Measurements from ENCODE around the gene SYT2.
"Not testable (repeated sequence)": the region's sequence is repeated elsewhere in the genome, so short reads cannot be mapped to it uniquely, and the experiment has no call there.

SYT2 gene

GRCh38 chr1:202725526-202725925 lies 15.3 kb upstream of the SYT2 start:
- Histone ChIP-seq H3K27me3 (ENCODE audit: control insufficient read depth, insufficient read depth, low read length) (no peaks in the 10 kb centered on the region), H3K36me3 (ENCODE audit: control insufficient read depth, insufficient read depth, low read length) (peaks cover 62% of the 10 kb centered on the region), H3K27ac (ENCODE audit: low read depth, low read length) (no peak overlapping the region), H3K9ac (ENCODE audit: low read length) (no peak overlapping the region), H3K9me3 (ENCODE audit: control insufficient read depth, insufficient read depth, low read depth, low read length) (no peaks in the 10 kb centered on the region), H3K4me3 (ENCODE audit: low read depth, low read length) (no peak overlapping the region), H3K4me1 (ENCODE audit: control insufficient read depth, insufficient read depth, low read length) (no peaks in the 10 kb centered on the region)

- peaks cover 44% of the 10 kb centered on the region for H3K36me3 ChIP-seq (ENCODE audit: control insufficient read depth, insufficient read depth, low read length)
- H3K27ac ChIP-seq (ENCODE audit: low read depth, low read length): no peak overlapping the region
- no peaks in the 10 kb centered on the region for H3K4me1 ChIP-seq (ENCODE audit: control insufficient read depth, insufficient read depth, low read length)
- H3K9ac ChIP-seq (ENCODE audit: low read length): no peak overlapping the region
- H3K4me3 ChIP-seq (ENCODE audit: low read depth, low read length): no peak overlapping the region
- H3K9me3 ChIP-seq (ENCODE audit: control insufficient read depth, insufficient read depth, low read depth, low read length): no peaks in the 10 kb centered on the region
- no peaks in the 10 kb centered on the region for H3K27me3 ChIP-seq (ENCODE audit: control insufficient read depth, insufficient read depth, low read length)
Observed at GRCh38 chr1:202723708-202724107, 13.5 kb upstream of the SYT2 start.

GRCh38 chr1:202723046-202723445 lies 12.8 kb upstream of the SYT2 start:
- H3K4me1 ChIP-seq (ENCODE audit: control insufficient read depth, insufficient read depth, low read length); H3K9ac ChIP-seq (ENCODE audit: low read length); H3K27me3 ChIP-seq (ENCODE audit: control insufficient read depth, insufficient read depth, low read length); H3K4me3 ChIP-seq (ENCODE audit: low read depth, low read length); H3K27ac ChIP-seq (ENCODE audit: low read depth, low read length); H3K9me3 ChIP-seq (ENCODE audit: control insufficient read depth, insufficient read depth, low read depth, low read length): not testable (repeated sequence)
- H3K36me3 ChIP-seq (ENCODE audit: control insufficient read depth, insufficient read depth, low read length): peaks cover 38% of the 10 kb centered on the region

- peaks cover 18% of the 10 kb centered on the region for H3K27me3 ChIP-seq (ENCODE audit: control insufficient read depth, insufficient read depth, low read length)
- no peak overlapping the region for H3K27ac ChIP-seq (ENCODE audit: low read depth, low read length)
- H3K9ac ChIP-seq (ENCODE audit: low read length): no peak overlapping the region
Observed at GRCh38 chr1:202716654-202717053, 6.4 kb upstream of the SYT2 start.

GRCh38 chr1:202714202-202714601 lies 3.9 kb upstream of the SYT2 start:
- not testable (repeated sequence) for H3K36me3 ChIP-seq (ENCODE audit: control insufficient read depth, insufficient read depth, low read length); H3K27ac ChIP-seq (ENCODE audit: low read depth, low read length); H3K4me3 ChIP-seq (ENCODE audit: low read depth, low read length); H3K9me3 ChIP-seq (ENCODE audit: control insufficient read depth, insufficient read depth, low read depth, low read length); H3K9ac ChIP-seq (ENCODE audit: low read length)
- Histone ChIP-seq H3K27me3 (ENCODE audit: control insufficient read depth, insufficient read depth, low read length) (peaks cover 43% of the 10 kb centered on the region), H3K4me1 (ENCODE audit: control insufficient read depth, insufficient read depth, low read length) (peaks cover 30% of the 10 kb centered on the region)

More at GRCh38 chr1:202716654-202717053, 6.4 kb upstream of the SYT2 start:
- peaks cover 19% of the 10 kb centered on the region for H3K4me1 ChIP-seq (ENCODE audit: control insufficient read depth, insufficient read depth, low read length)
- H3K4me3 ChIP-seq (ENCODE audit: low read depth, low read length): no peak overlapping the region
- H3K9me3 ChIP-seq (ENCODE audit: control insufficient read depth, insufficient read depth, low read depth, low read length): no peaks in the 10 kb centered on the region
- H3K36me3 ChIP-seq (ENCODE audit: control insufficient read depth, insufficient read depth, low read length): no peaks in the 10 kb centered on the region

GRCh38 chr1:202713110-202713509 lies 2.9 kb upstream of the SYT2 start:
- H3K27ac ChIP-seq (ENCODE audit: low read depth, low read length): no peak overlapping the region
- H3K9ac ChIP-seq (ENCODE audit: low read length): no peak overlapping the region
- H3K27me3 ChIP-seq (ENCODE audit: control insufficient read depth, insufficient read depth, low read length): peaks cover 54% of the 10 kb centered on the region
- no peak overlapping the region for H3K4me3 ChIP-seq (ENCODE audit: low read depth, low read length)
- H3K36me3 ChIP-seq (ENCODE audit: control insufficient read depth, insufficient read depth, low read length): no peaks in the 10 kb centered on the region
- peaks cover 32% of the 10 kb centered on the region for H3K4me1 ChIP-seq (ENCODE audit: control insufficient read depth, insufficient read depth, low read length)
- H3K9me3 ChIP-seq (ENCODE audit: control insufficient read depth, insufficient read depth, low read depth, low read length): no peaks in the 10 kb centered on the region

GRCh38 chr1:202711949-202712635 lies 1.8 kb upstream of the SYT2 start:
- H3K9ac ChIP-seq (ENCODE audit: low read length): no peak overlapping the region
- H3K9me3 ChIP-seq (ENCODE audit: control insufficient read depth, insufficient read depth, low read depth, low read length): no peaks in the 10 kb centered on the region
- no peak overlapping the region for H3K27ac ChIP-seq (ENCODE audit: low read depth, low read length)
- peaks cover 32% of the 10 kb centered on the region for H3K4me1 ChIP-seq (ENCODE audit: control insufficient read depth, insufficient read depth, low read length)
- peaks cover 64% of the 10 kb centered on the region for H3K27me3 ChIP-seq (ENCODE audit: control insufficient read depth, insufficient read depth, low read length)
- no peaks in the 10 kb centered on the region for H3K36me3 ChIP-seq (ENCODE audit: control insufficient read depth, insufficient read depth, low read length)
- H3K4me3 ChIP-seq (ENCODE audit: low read depth, low read length): no peak overlapping the region

- no peak overlapping the region for H3K27ac ChIP-seq (ENCODE audit: low read depth, low read length)
- no peaks in the 10 kb centered on the region for H3K36me3 ChIP-seq (ENCODE audit: control insufficient read depth, insufficient read depth, low read length)
- H3K9me3 ChIP-seq (ENCODE audit: control insufficient read depth, insufficient read depth, low read depth, low read length): no peaks in the 10 kb centered on the region
- peak overlapping the region; percentile 66 for H3K9ac ChIP-seq (ENCODE audit: low read length)
- H3K27me3 ChIP-seq (ENCODE audit: control insufficient read depth, insufficient read depth, low read length): peaks cover 87% of the 10 kb centered on the region
- peak overlapping the region; percentile 84 for H3K4me3 ChIP-seq (ENCODE audit: low read depth, low read length)
- peaks cover 29% of the 10 kb centered on the region for H3K4me1 ChIP-seq (ENCODE audit: control insufficient read depth, insufficient read depth, low read length)
Observed at GRCh38 chr1:202709276-202710041, 795 bp downstream of the SYT2 start.

GRCh38 chr1:202708456-202709275 lies 1.6 kb downstream of the SYT2 start:
- Histone ChIP-seq H3K4me3 (ENCODE audit: low read depth, low read length) (peak overlapping the region; percentile 84; the same call in 1 of the 2 replicates), H3K4me1 (ENCODE audit: control insufficient read depth, insufficient read depth, low read length) (peaks cover 29% of the 10 kb centered on the region), H3K27me3 (ENCODE audit: control insufficient read depth, insufficient read depth, low read length) (peaks cover 93% of the 10 kb centered on the region), H3K9ac (ENCODE audit: low read length) (no peak overlapping the region), H3K36me3 (ENCODE audit: control insufficient read depth, insufficient read depth, low read length) (no peaks in the 10 kb centered on the region), H3K27ac (ENCODE audit: low read depth, low read length) (no peak overlapping the region), H3K9me3 (ENCODE audit: control insufficient read depth, insufficient read depth, low read depth, low read length) (no peaks in the 10 kb centered on the region)

GRCh38 chr1:202706851-202707250 lies 3.4 kb downstream of the SYT2 start:
- no peak overlapping the region for H3K27ac ChIP-seq (ENCODE audit: low read depth, low read length)
- H3K36me3 ChIP-seq (ENCODE audit: control insufficient read depth, insufficient read depth, low read length): no peaks in the 10 kb centered on the region
- H3K27me3 ChIP-seq (ENCODE audit: control insufficient read depth, insufficient read depth, low read length): peaks cover 80% of the 10 kb centered on the region
- H3K4me3 ChIP-seq (ENCODE audit: low read depth, low read length): no peak overlapping the region
- no peak overlapping the region for H3K9ac ChIP-seq (ENCODE audit: low read length)
- no peaks in the 10 kb centered on the region for H3K9me3 ChIP-seq (ENCODE audit: control insufficient read depth, insufficient read depth, low read depth, low read length)
- peaks cover 15% of the 10 kb centered on the region for H3K4me1 ChIP-seq (ENCODE audit: control insufficient read depth, insufficient read depth, low read length)

GRCh38 chr1:202704601-202705000 lies 5.7 kb downstream of the SYT2 start:
- Histone ChIP-seq H3K4me1 (ENCODE audit: control insufficient read depth, insufficient read depth, low read length) (peaks cover 6% of the 10 kb centered on the region; the same call in 1 of the 2 replicates), H3K27me3 (ENCODE audit: control insufficient read depth, insufficient read depth, low read length) (peaks cover 63% of the 10 kb centered on the region), H3K4me3 (ENCODE audit: low read depth, low read length) (no peak overlapping the region), H3K36me3 (ENCODE audit: control insufficient read depth, insufficient read depth, low read length) (no peaks in the 10 kb centered on the region), H3K27ac (ENCODE audit: low read depth, low read length) (no peak overlapping the region), H3K9ac (ENCODE audit: low read length) (no peak overlapping the region), H3K9me3 (ENCODE audit: control insufficient read depth, insufficient read depth, low read depth, low read length) (no peaks in the 10 kb centered on the region)

Data from HUES6 (cell line).